Naive thymus-derived CD4-positive, alpha-beta T cell (primary cell): Measurements from ENCODE around the gene NT5DC2. TPM values are rescaled to one million over a fixed set of nuclear protein-coding genes. Genes with fewer than 3 reads are reported as not detected.
A peak's percentile ranks its signal among the peaks of the same experiment; 100 is the strongest.

Experiments used
- ATAC-seq: fragments of 150-1000 bp; cut with Tn5 transposase; 2 replicates; pipeline ENCODE4 v1.10.0; 2021; ENCODE audit warnings: mild to moderate bottlenecking, moderate library complexity
- CTCF ChIA-PET: fragments of 350-600 bp; sonication (Branson Sonifier 250); formaldehyde crosslinking; loops from one replicate; lab custom pipeline; 2021; ENCODE audit warnings: antibody characterized with exemption; lab: Charles Lee
- POLR2A ChIA-PET: fragments of 350-600 bp; sonication (Branson Sonifier 250); formaldehyde crosslinking; loops from one replicate; lab custom pipeline; 2021; ENCODE audit warnings: antibody characterized with exemption, inconsistent platforms; lab: Charles Lee
- DNase-seq, 9 donors: peaks; one replicate each; pipeline versions ENCODE4 v3.0.0 to v3.0.0-alpha.2; 2020 to 2022; ENCODE audit warnings: mixed read lengths in 1 of 9
- H3K27ac ChIP-seq: one replicate; pipeline ENCODE4 v1.7.0; 2013; ENCODE audit warnings: mild to moderate bottlenecking, low read depth, low read length, moderate library complexity
- H3K27me3 ChIP-seq, 2 donors: one replicate each; pipeline ENCODE4 v1.7.0; 2013; ENCODE audit warnings: low read length in 2 of 2, mild to moderate bottlenecking in 2 of 2, moderate library complexity in 2 of 2; ENCODE audit not compliant: control insufficient read depth in 2 of 2, insufficient read depth in 2 of 2
- H3K36me3 ChIP-seq, 3 experiments: 1 replicate in 2 of 3; 2 replicates in 1 of 3; pipeline ENCODE4 v1.7.0; 2013; ENCODE audit warnings: low read length in 3 of 3, mild to moderate bottlenecking in 3 of 3, moderate library complexity in 1 of 3; ENCODE audit not compliant: insufficient read depth in 3 of 3, control insufficient read depth in 2 of 3
- H3K4me1 ChIP-seq, 2 donors: one replicate each; pipeline ENCODE4 v1.7.0; 2013; ENCODE audit warnings: low read length in 2 of 2, mild to moderate bottlenecking in 2 of 2, moderate library complexity in 1 of 2; ENCODE audit not compliant: control insufficient read depth in 2 of 2, insufficient read depth in 2 of 2
- H3K4me3 ChIP-seq: 2 replicates; pipeline ENCODE4 v1.7.0; 2013; ENCODE audit warnings: mild to moderate bottlenecking, low read length
- H3K9me3 ChIP-seq, 3 experiments: 1 replicate in 2 of 3; 2 replicates in 1 of 3; pipeline ENCODE4 v1.7.0; 2013; ENCODE audit warnings: low read length in 3 of 3; ENCODE audit not compliant: control insufficient read depth in 2 of 3
- H3K27ac Mint-ChIP-seq, 9 donors: one replicate each; pipeline ENCODE4 v1.8.0; 2020 to 2022; ENCODE audit warnings: mixed read lengths in 9 of 9, mild to moderate bottlenecking in 8 of 9, moderate library complexity in 5 of 9, inconsistent platforms in 2 of 9
- H3K27me3 Mint-ChIP-seq, 5 donors: one replicate each; pipeline ENCODE4 v1.8.0; 2021 to 2022; ENCODE audit warnings: mixed read lengths in 5 of 5, mild to moderate bottlenecking in 1 of 5
- H3K36me3 Mint-ChIP-seq, 5 donors: one replicate each; pipeline ENCODE4 v1.8.0; 2020 to 2022; ENCODE audit warnings: mixed read lengths in 5 of 5, mild to moderate bottlenecking in 3 of 5, inconsistent platforms in 1 of 5
- H3K4me1 Mint-ChIP-seq, 7 donors: one replicate each; pipeline ENCODE4 v1.8.0; 2020 to 2022; ENCODE audit warnings: mixed read lengths in 7 of 7, mild to moderate bottlenecking in 3 of 7, inconsistent platforms in 1 of 7
- H3K4me3 Mint-ChIP-seq, 10 donors: one replicate each; pipeline ENCODE4 v1.8.0; 2020 to 2022; ENCODE audit warnings: mild to moderate bottlenecking in 10 of 10, mixed read lengths in 10 of 10, moderate library complexity in 6 of 10, inconsistent platforms in 2 of 10
- H3K9me3 Mint-ChIP-seq, 11 donors: one replicate each; pipeline ENCODE4 v1.8.0; 2020 to 2022; ENCODE audit warnings: mixed read lengths in 11 of 11, mild to moderate bottlenecking in 4 of 11, inconsistent platforms in 1 of 11, moderate library complexity in 1 of 11
- intact Hi-C, 2 donors: fragments of 100-400 bp; cut with micrococcal nuclease; formaldehyde crosslinking; loops; one replicate each; pipeline ENCODE4 v1.15.1; 2023
- polyA plus RNA-seq, 2 donors: library from polyadenylated mRNA; unstranded; fragments of 300-500 nt; fragmentation: Illumina TruSeq; gene quantifications; one replicate each; pipeline ENCODE4 v1.2.3, GENCODE V29; 2021
- total RNA-seq, 6 experiments: library from RNA in 5 of 6; stranded (reverse) in 5 of 6; gene quantifications; 1 replicate in 5 of 6; 2 replicates in 1 of 6; pipeline ENCODE4 v1.2.3 and lab custom pipeline; 2021 to 2026

NT5DC2 gene
- total and polyA plus RNA-seq, 7 experiments from 2014 or later: 1.3 to 23.0 (median 3.1) TPM; not detected in 1

GRCh38 chr3:52489453-52489852 lies 44.2 kb downstream of the NT5DC2 start:
- intact Hi-C loops: no loop called here
- DNase-seq (no peak), ATAC-seq (no peak)
- H3K4me1 Mint-ChIP-seq: peaks cover 0 to 9% (median 0%) of the 10 kb centered on the region in 7 donors
- CTCF ChIA-PET: interaction anchor here (1.1 kb wide), 1 partner anchor 9 kb away, joined by 3 read pairs; no protein-coding TSS in a partner anchor
- no peaks in the 10 kb centered on the region for H3K9me3 ChIP-seq
- no peak overlapping the region for H3K27ac Mint-ChIP-seq
- no peak overlapping the region for H3K27ac ChIP-seq
- H3K9me3 Mint-ChIP-seq: no peaks in the 10 kb centered on the region
- H3K36me3 Mint-ChIP-seq: peaks cover 0 to 29% (median 2%) of the 10 kb centered on the region in 5 donors
- H3K4me3 Mint-ChIP-seq: no peak overlapping the region
- H3K4me1 ChIP-seq: no peaks in the 10 kb centered on the region
- H3K27me3 Mint-ChIP-seq: no peaks in the 10 kb centered on the region
- POLR2A ChIA-PET: no interaction called here
- H3K4me3 ChIP-seq: no peak overlapping the region
- H3K27me3 ChIP-seq: no peaks in the 10 kb centered on the region
- H3K36me3 ChIP-seq: peaks cover 0 to 89% (median 0%) of the 10 kb centered on the region in 3 experiments

GRCh38 chr3:52488746-52489145 lies 44.9 kb downstream of the NT5DC2 start:
- peaks cover 0 to 9% (median 0%) of the 10 kb centered on the region in 7 donors for H3K4me1 Mint-ChIP-seq
- H3K9me3 Mint-ChIP-seq: no peaks in the 10 kb centered on the region
- Histone ChIP-seq H3K27ac (no peak overlapping the region), H3K4me3 (no peak overlapping the region), H3K36me3 (peaks cover 0 to 90% (median 0%) of the 10 kb centered on the region in 3 experiments), H3K27me3 (no peaks in the 10 kb centered on the region), H3K9me3 (no peaks in the 10 kb centered on the region), H3K4me1 (no peaks in the 10 kb centered on the region)
- CTCF ChIA-PET: interaction anchor here (1.1 kb wide), 1 partner anchor 9 kb away, joined by 3 read pairs; no protein-coding TSS in a partner anchor
- no peak overlapping the region for H3K4me3 Mint-ChIP-seq
- no peak overlapping the region for H3K27ac Mint-ChIP-seq
- H3K27me3 Mint-ChIP-seq: no peaks in the 10 kb centered on the region
- H3K36me3 Mint-ChIP-seq: peaks cover 0 to 29% (median 2%) of the 10 kb centered on the region in 5 donors
- POLR2A ChIA-PET: no interaction called here
- ATAC-seq (no peak), DNase-seq (no peak)
- intact Hi-C loops: no loop called here

- Histone ChIP-seq H3K9me3 (no peaks in the 10 kb centered on the region), H3K4me1 (no peaks in the 10 kb centered on the region), H3K4me3 (no peak overlapping the region), H3K27me3 (no peaks in the 10 kb centered on the region), H3K27ac (no peak overlapping the region), H3K36me3 (peaks cover 0 to 92% (median 0%) of the 10 kb centered on the region in 3 experiments)
- Mint-ChIP-seq H3K27ac (no peak overlapping the region), H3K27me3 (no peaks in the 10 kb centered on the region), H3K4me1 (peaks cover 0 to 9% (median 0%) of the 10 kb centered on the region in 7 donors), H3K36me3 (peaks cover 0 to 29% (median 2%) of the 10 kb centered on the region in 5 donors), H3K4me3 (no peak overlapping the region), H3K9me3 (no peaks in the 10 kb centered on the region)
- DNase-seq (no peak), ATAC-seq (no peak)
- CTCF ChIA-PET: no interaction called here
- POLR2A ChIA-PET: no interaction called here
- intact Hi-C loops: no loop called here
These were observed 45.6 kb downstream of the NT5DC2 start for GRCh38 chr3:52487788-52488691.

GRCh38 chr3:52487050-52487787 lies 46.4 kb downstream of the NT5DC2 start:
- POLR2A ChIA-PET: no interaction called here
- Mint-ChIP-seq H3K4me3 (no peak overlapping the region), H3K9me3 (no peaks in the 10 kb centered on the region), H3K36me3 (peaks cover 0 to 27% (median 0%) of the 10 kb centered on the region in 5 donors), H3K4me1 (peaks cover 0 to 5% (median 0%) of the 10 kb centered on the region in 7 donors), H3K27ac (no peak overlapping the region), H3K27me3 (no peaks in the 10 kb centered on the region)
- Histone ChIP-seq H3K9me3 (no peaks in the 10 kb centered on the region), H3K27me3 (no peaks in the 10 kb centered on the region), H3K4me3 (no peak overlapping the region), H3K4me1 (no peaks in the 10 kb centered on the region), H3K27ac (no peak overlapping the region), H3K36me3 (peaks cover 0 to 92% (median 0%) of the 10 kb centered on the region in 3 experiments)
- ATAC-seq (no peak), DNase-seq (no peak)
- intact Hi-C loops: no loop called here
- CTCF ChIA-PET: no interaction called here

GRCh38 chr3:52484680-52485461 lies 48.8 kb downstream of the NT5DC2 start:
- CTCF ChIA-PET: no interaction called here
- H3K4me1 Mint-ChIP-seq: no peaks in the 10 kb centered on the region
- POLR2A ChIA-PET: no interaction called here
- Histone ChIP-seq H3K9me3 (no peaks in the 10 kb centered on the region), H3K4me1 (no peaks in the 10 kb centered on the region), H3K27ac (no peak overlapping the region), H3K36me3 (peaks cover 0 to 92% (median 12%) of the 10 kb centered on the region in 3 experiments), H3K27me3 (no peaks in the 10 kb centered on the region), H3K4me3 (no peak overlapping the region)
- ATAC-seq: no peak
- no peak overlapping the region for H3K4me3 Mint-ChIP-seq
- DNase-seq: no peak
- H3K9me3 Mint-ChIP-seq: no peaks in the 10 kb centered on the region
- H3K27me3 Mint-ChIP-seq: no peaks in the 10 kb centered on the region
- H3K36me3 Mint-ChIP-seq: peaks cover 0 to 33% (median 0%) of the 10 kb centered on the region in 5 donors
- peak overlapping the region in 3 of 9 donors; percentile 23 to 41 (median 28) for H3K27ac Mint-ChIP-seq
- intact Hi-C loops: no loop called here
